Left renal pelvis (tissue), 4 donors: ENCODE measurements around the gene GOLGA6B. TPM values are rescaled to one million over a fixed set of nuclear protein-coding genes. Genes with fewer than 3 reads are reported as not detected.

Source experiments
- polyA plus RNA-seq, 4 donors: library from polyadenylated mRNA; unstranded; fragments of 120-200 nt; gene quantifications; one replicate each; pipeline ENCODE4 v1.2.1, GENCODE V29; 2013; ENCODE audit not compliant: insufficient read length in 4 of 4

The GOLGA6B gene
- polyA plus RNA-seq, 4 donors: 0.55 to 1.1 TPM; not detected in 2

Other genes starting within 250 kb of the GOLGA6B start
- 100 to 1,000 TPM; 183 to 219 (median 199) TPM for gene ARIH1, start 180.4 kb upstream of the GOLGA6B start, polyA plus RNA-seq
- not detected for gene HIGD2B, start 31.5 kb downstream of the GOLGA6B start, polyA plus RNA-seq
- 10 to 100 TPM; 26.6 to 52.7 (median 39.7) TPM for gene BBS4, start 31.5 kb downstream of the GOLGA6B start, polyA plus RNA-seq
- gene ADPGK, start 129.1 kb downstream of the GOLGA6B start, polyA plus RNA-seq: 10 to 100 TPM; 51.0 to 62.2 (median 55.3) TPM